SU-DHL-6 (cell line): ENCODE data around the gene CIAO2A.
"Not testable (repeated sequence)": the region's sequence is repeated elsewhere in the genome, so short reads cannot be mapped to it uniquely, and the experiment has no call there.

Experiments
- EZH2phosphoT487 ChIP-seq: fragments of 200-600 bp; sonication (generic), shearing (Covaris generic); conservative IDR thresholded peaks from 2 replicates; pipeline ENCODE4 v1.6.1; 2018; ENCODE audit warnings: mild to moderate bottlenecking, antibody characterized with exemption, low read length, moderate library complexity, mixed read lengths
- TF ChIP-seq, protein P1 (sequence below): fragments of 200-600 bp; sonication (generic); IDR thresholded peaks from one replicate; pipeline ENCODE4 v1.5.1; 2017; ENCODE audit warnings: antibody characterized with exemption, mild to moderate bottlenecking, low read length, moderate library complexity; ENCODE audit not compliant: insufficient read depth, poor library complexity, severe bottlenecking

DNA sequence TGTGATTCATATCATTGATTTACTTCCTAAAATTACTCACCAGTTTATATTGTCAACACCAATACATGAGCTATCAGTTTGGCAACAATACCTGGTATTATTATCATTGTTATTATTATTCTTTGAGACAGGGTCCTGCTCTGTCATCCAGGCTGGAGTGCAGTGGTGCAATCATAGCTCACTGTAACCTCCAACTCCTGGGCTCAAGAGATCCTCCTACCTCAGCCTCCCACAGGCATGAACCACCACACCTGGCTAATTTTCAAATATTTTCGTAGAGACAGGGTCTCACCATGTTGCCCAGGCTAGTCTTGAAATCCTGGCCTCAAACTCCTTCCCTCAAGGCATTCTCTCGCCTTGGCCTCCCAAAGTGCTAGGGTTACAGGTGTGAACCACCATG, 20.1 kb downstream of the CIAO2A start:
- TF ChIP-seq, protein P1, sequence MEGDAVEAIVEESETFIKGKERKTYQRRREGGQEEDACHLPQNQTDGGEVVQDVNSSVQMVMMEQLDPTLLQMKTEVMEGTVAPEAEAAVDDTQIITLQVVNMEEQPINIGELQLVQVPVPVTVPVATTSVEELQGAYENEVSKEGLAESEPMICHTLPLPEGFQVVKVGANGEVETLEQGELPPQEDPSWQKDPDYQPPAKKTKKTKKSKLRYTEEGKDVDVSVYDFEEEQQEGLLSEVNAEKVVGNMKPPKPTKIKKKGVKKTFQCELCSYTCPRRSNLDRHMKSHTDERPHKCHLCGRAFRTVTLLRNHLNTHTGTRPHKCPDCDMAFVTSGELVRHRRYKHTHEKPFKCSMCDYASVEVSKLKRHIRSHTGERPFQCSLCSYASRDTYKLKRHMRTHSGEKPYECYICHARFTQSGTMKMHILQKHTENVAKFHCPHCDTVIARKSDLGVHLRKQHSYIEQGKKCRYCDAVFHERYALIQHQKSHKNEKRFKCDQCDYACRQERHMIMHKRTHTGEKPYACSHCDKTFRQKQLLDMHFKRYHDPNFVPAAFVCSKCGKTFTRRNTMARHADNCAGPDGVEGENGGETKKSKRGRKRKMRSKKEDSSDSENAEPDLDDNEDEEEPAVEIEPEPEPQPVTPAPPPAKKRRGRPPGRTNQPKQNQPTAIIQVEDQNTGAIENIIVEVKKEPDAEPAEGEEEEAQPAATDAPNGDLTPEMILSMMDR = not testable (repeated sequence)
- TF ChIP-seq EZH2phosphoT487 = not testable (repeated sequence)
